Nucleus accumbens (tissue), 56 donors: Measurements from ENCODE around the gene VPS41.

Experiments
- DNase-seq, 56 donors: peaks; one replicate each; lab custom pipeline; 2025; lab: John Stamatoyannopoulos, UW

Gene VPS41

GRCh38 chr7:38907766-38908165, 1.2 kb downstream of the VPS41 start:
- DNase-seq = no peak

GRCh38 chr7:38907066-38907465, 1.9 kb downstream of the VPS41 start:
- DNase-seq = no peak

GRCh38 chr7:38905056-38905759, 3.8 kb downstream of the VPS41 start:
- no peak for DNase-seq

- no peak for DNase-seq
Observed at GRCh38 chr7:38903057-38903456, 5.9 kb downstream of the VPS41 start.

- DNase-seq = peak in 5 of 56 donors; percentile 1 to 27 (median 13)
Observed at GRCh38 chr7:38902449-38902848, 6.5 kb downstream of the VPS41 start.

- DNase-seq = no peak
Observed at GRCh38 chr7:38893061-38893460, 15.9 kb downstream of the VPS41 start.

GRCh38 chr7:38890597-38890996, 18.4 kb downstream of the VPS41 start:
- DNase-seq = no peak

- no peak for DNase-seq
Observed at GRCh38 chr7:38889872-38890432, 19.0 kb downstream of the VPS41 start.

- no peak for DNase-seq
Observed at GRCh38 chr7:38889079-38889478, 19.9 kb downstream of the VPS41 start.

GRCh38 chr7:38886265-38886664, 22.7 kb downstream of the VPS41 start:
- no peak for DNase-seq

- DNase-seq = no peak
Observed at GRCh38 chr7:38883706-38884105, 25.3 kb downstream of the VPS41 start.

GRCh38 chr7:38881947-38882684, 26.9 kb downstream of the VPS41 start:
- no peak for DNase-seq

GRCh38 chr7:38881015-38881414, 28.0 kb downstream of the VPS41 start:
- DNase-seq = peak in 8 of 56 donors; percentile 0 to 21 (median 7)

GRCh38 chr7:38880454-38880853, 28.5 kb downstream of the VPS41 start:
- DNase-seq = peak in 1 of 56 donors; percentile 2

- no peak for DNase-seq
Observed at GRCh38 chr7:38880035-38880434, 29.0 kb downstream of the VPS41 start.

- no peak for DNase-seq
Observed at GRCh38 chr7:38878694-38879457, 30.1 kb downstream of the VPS41 start.

- no peak for DNase-seq
Observed at GRCh38 chr7:38873433-38873832, 35.6 kb downstream of the VPS41 start.

GRCh38 chr7:38872202-38872601, 36.8 kb downstream of the VPS41 start:
- no peak for DNase-seq

- DNase-seq = no peak
Observed at GRCh38 chr7:38870147-38870546, 38.8 kb downstream of the VPS41 start.

- DNase-seq = peak in 10 of 56 donors; percentile 1 to 35 (median 11)
Observed at GRCh38 chr7:38863601-38864291, 45.2 kb downstream of the VPS41 start.
